ENCODE measurements around the gene GOLGA7B. TPM values are rescaled to one million over a fixed set of nuclear protein-coding genes. Genes with fewer than 3 reads are reported as not detected.

The GOLGA7B gene
- total and polyA plus RNA-seq, 2 of the 4 experiments (the other 2 are of a cell fraction): not detected

GRCh38 chr10:97801422-97801821 lies 48.2 kb upstream of the GOLGA7B start:
- H2AFZ ChIP-seq (replicated peaks; ENCODE audit: low read length, poor library complexity): no peak overlapping the region
- in situ Hi-C loops (cut with MboI; ENCODE audit: low sequenced_read_pairs) (no loop called here), dilution Hi-C loops (cut with HindIII; ENCODE audit: low sequenced_read_pairs, unreplicated experiment) (no loop called here), intact Hi-C loops (cut with micrococcal nuclease) (no loop called here)
- H3K4me1 ChIP-seq (ENCODE audit: control insufficient read depth, insufficient read depth, low read length): no peaks in the 10 kb centered on the region
- H3K18ac ChIP-seq (ENCODE audit: low read depth, low read length): no peak overlapping the region
- H3K14ac ChIP-seq (replicated peaks; ENCODE audit: low read depth, low read length): no peak overlapping the region
- TF ChIP-seq, protein P1, sequence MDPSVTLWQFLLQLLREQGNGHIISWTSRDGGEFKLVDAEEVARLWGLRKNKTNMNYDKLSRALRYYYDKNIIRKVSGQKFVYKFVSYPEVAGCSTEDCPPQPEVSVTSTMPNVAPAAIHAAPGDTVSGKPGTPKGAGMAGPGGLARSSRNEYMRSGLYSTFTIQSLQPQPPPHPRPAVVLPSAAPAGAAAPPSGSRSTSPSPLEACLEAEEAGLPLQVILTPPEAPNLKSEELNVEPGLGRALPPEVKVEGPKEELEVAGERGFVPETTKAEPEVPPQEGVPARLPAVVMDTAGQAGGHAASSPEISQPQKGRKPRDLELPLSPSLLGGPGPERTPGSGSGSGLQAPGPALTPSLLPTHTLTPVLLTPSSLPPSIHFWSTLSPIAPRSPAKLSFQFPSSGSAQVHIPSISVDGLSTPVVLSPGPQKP (IDR thresholded peaks at IDR 0.05; ENCODE audit: borderline replicate concordance, low read depth, low read length): no peak
- TF ChIP-seq SMC3 (IDR thresholded peaks at IDR 0.05; ENCODE audit: low read depth, low read length) (no peak), RCOR1 (IDR thresholded peaks at IDR 0.05; ENCODE audit: insufficient replicate concordance, low read length) (no peak), CEBPB (IDR thresholded peaks at IDR 0.05; ENCODE audit: low read depth, low read length) (no peak), USF2 (IDR thresholded peaks at IDR 0.05; ENCODE audit: low read depth, low read length) (no peak), FOS (IDR thresholded peaks at IDR 0.05; ENCODE audit: low read depth, low read length) (no peak), BHLHE40 (IDR thresholded peaks at IDR 0.05; ENCODE audit: low read depth, low read length) (no peak)
- H3K4ac ChIP-seq (ENCODE audit: low read depth, low read length): no peak overlapping the region
- no peak overlapping the region for H3K4me3 ChIP-seq (ENCODE audit: insufficient read depth, low read depth, low read length)
- no peak overlapping the region for H2BK15ac ChIP-seq (ENCODE audit: low read depth, low read length)
- no peak overlapping the region for H4K8ac ChIP-seq (ENCODE audit: low read depth in 2 of 2, low read length in 2 of 2)
- no peaks in the 10 kb centered on the region for H4K20me1 ChIP-seq (ENCODE audit: insufficient read depth, low read length)
- H2AK9ac ChIP-seq (replicated peaks; ENCODE audit: low read depth, low read length, poor library complexity): no peak overlapping the region
- no peak overlapping the region for H4K91ac ChIP-seq (ENCODE audit: insufficient read depth, low read depth, low read length)
- H3K9me3 ChIP-seq (ENCODE audit: control insufficient read depth, insufficient read depth, low read length): peaks cover 3% of the 10 kb centered on the region; the same call in 1 of the 2 replicates
- H3K9ac ChIP-seq (ENCODE audit: low read depth, low read length): no peak overlapping the region
- H2AK5ac ChIP-seq (ENCODE audit: low read depth, low read length): no peak overlapping the region
- no peak overlapping the region for H2BK20ac ChIP-seq (ENCODE audit: low read depth, low read length)
- 38% methylated on average over 1 of the region's 5 CpGs; no CpG with 5 or more reads in 1 of the 2 experiments for WGBS, 2 experiments (ENCODE audit: extremely low coverage in 2 of 2, insufficient read length in 1 of 2)
- H3K27ac ChIP-seq (ENCODE audit: insufficient read depth, low read length): no peak overlapping the region
- DNase-seq (no peak), ATAC-seq (ENCODE audit: low read depth) (no peak)
- H3K36me3 ChIP-seq (ENCODE audit: control insufficient read depth, insufficient read depth, low read length): no peaks in the 10 kb centered on the region
- no peak overlapping the region for H3K56ac ChIP-seq (ENCODE audit: extremely low read depth, insufficient read depth, low read length)
- H2BK5ac ChIP-seq (ENCODE audit: low read depth, low read length, poor library complexity, severe bottlenecking): no peak overlapping the region
- ChIA-PET CTCF (no interaction called here), POLR2A (ENCODE audit: unreplicated experiment) (no interaction called here)
- H3K4me2 ChIP-seq (ENCODE audit: low read depth, low read length): no peak overlapping the region
- no peaks in the 10 kb centered on the region for H3K79me1 ChIP-seq (ENCODE audit: low read depth in 1 of 2, low read length in 2 of 2)
- BruUV-seq (replicated peaks): no TSS peak
- no peak overlapping the region for H3K23ac ChIP-seq (ENCODE audit: low read depth, low read length)
- H2BK120ac ChIP-seq (ENCODE audit: low read depth, low read length): no peak overlapping the region
- peaks cover 30% of the 10 kb centered on the region for H3K27me3 ChIP-seq (ENCODE audit: control insufficient read depth, insufficient read depth, low read length)
- no peak overlapping the region for H4K5ac ChIP-seq (ENCODE audit: low read depth, low read length)
- no peaks in the 10 kb centered on the region for H3K9me1 ChIP-seq (ENCODE audit: insufficient read depth, low read length)
